Mesenchymal stem cell (in vitro differentiated cells and primary cell): Measurements from ENCODE around the gene PUM1.
"Not testable (repeated sequence)": the region's sequence is repeated elsewhere in the genome, so short reads cannot be mapped to it uniquely, and the experiment has no call there.

Experiments
- DNase-seq: peaks from one replicate; pipeline ENCODE4 v3.0.0-alpha.2; 2013
- H2AFZ ChIP-seq: one replicate; pipeline ENCODE4 v1.6.1; 2013; ENCODE audit warnings: low read depth, mild to moderate bottlenecking, control low read depth, inconsistent platforms, low read length, moderate library complexity
- H2AK5ac ChIP-seq: 2 replicates; pipeline ENCODE4 v1.6.1; 2013; ENCODE audit warnings: low read length, moderate library complexity, mild to moderate bottlenecking, inconsistent platforms; ENCODE audit not compliant: severe bottlenecking
- H2BK120ac ChIP-seq: one replicate; pipeline ENCODE4 v1.6.1; 2013; ENCODE audit warnings: low read depth, mild to moderate bottlenecking, inconsistent platforms, low read length, moderate library complexity
- H2BK12ac ChIP-seq, 2 experiments: one replicate each; pipeline ENCODE4 v1.6.1; 2013; ENCODE audit warnings: inconsistent platforms in 2 of 2, low read length in 2 of 2, mild to moderate bottlenecking in 2 of 2, moderate library complexity in 2 of 2, control low read depth in 1 of 2
- H2BK15ac ChIP-seq: one replicate; pipeline ENCODE4 v1.6.1; 2013; ENCODE audit warnings: mild to moderate bottlenecking, low read depth, inconsistent platforms; ENCODE audit not compliant: poor library complexity, severe bottlenecking
- H2BK5ac ChIP-seq: 2 replicates; pipeline ENCODE4 v1.6.1; 2013; ENCODE audit warnings: low read depth, mild to moderate bottlenecking, low read length, control low read depth, inconsistent platforms; ENCODE audit not compliant: poor library complexity, severe bottlenecking
- H3K14ac ChIP-seq, 2 experiments: one replicate each; pipeline ENCODE4 v1.6.1; 2013; ENCODE audit warnings: inconsistent platforms in 2 of 2, low read length in 2 of 2, control low read depth in 1 of 2, mild to moderate bottlenecking in 1 of 2, moderate library complexity in 1 of 2
- H3K18ac ChIP-seq, 2 experiments: one replicate each; pipeline ENCODE4 v1.6.1; 2013; ENCODE audit warnings: inconsistent platforms in 2 of 2, low read length in 2 of 2, control low read depth in 1 of 2, low read depth in 1 of 2, mild to moderate bottlenecking in 1 of 2
- H3K23ac ChIP-seq, 2 experiments: one replicate each; pipeline ENCODE4 v1.6.1; 2013; ENCODE audit warnings: inconsistent platforms in 2 of 2, low read length in 2 of 2, mild to moderate bottlenecking in 2 of 2, moderate library complexity in 2 of 2, control low read depth in 1 of 2
- H3K27ac ChIP-seq: 2 replicates; pipeline ENCODE4 v1.5.1; 2013; ENCODE audit warnings: mild to moderate bottlenecking, moderate library complexity, low read length, control low read depth, inconsistent platforms; ENCODE audit not compliant: poor library complexity, severe bottlenecking
- H3K27me3 ChIP-seq, 2 experiments: 2 replicates each; pipeline versions ENCODE4 v1.6.1 to v1.7.0; 2013; ENCODE audit warnings: low read length in 2 of 2, mild to moderate bottlenecking in 2 of 2, moderate library complexity in 2 of 2, control low read depth in 1 of 2, inconsistent platforms in 1 of 2; ENCODE audit not compliant: control insufficient read depth in 1 of 2, insufficient read depth in 1 of 2
- H3K36me3 ChIP-seq, 2 experiments: 2 replicates each; pipeline versions ENCODE4 v1.6.1 to v1.7.0; 2013; ENCODE audit warnings: low read length in 2 of 2, control low read depth in 1 of 2, inconsistent platforms in 1 of 2, low read depth in 1 of 2, mild to moderate bottlenecking in 1 of 2; ENCODE audit not compliant: insufficient read depth in 2 of 2, control insufficient read depth in 1 of 2
- H3K4ac ChIP-seq, 2 experiments: one replicate each; pipeline ENCODE4 v1.6.1; 2013; ENCODE audit warnings: inconsistent platforms in 2 of 2, low read length in 2 of 2, mild to moderate bottlenecking in 2 of 2, moderate library complexity in 2 of 2, control low read depth in 1 of 2, low read depth in 1 of 2
- H3K4me1 ChIP-seq: 2 replicates; pipeline ENCODE4 v1.6.1; 2013; ENCODE audit warnings: low read depth, low read length, control low read depth; ENCODE audit not compliant: control insufficient read depth, insufficient read depth
- H3K4me2 ChIP-seq: 2 replicates; pipeline ENCODE4 v1.6.1; 2013; ENCODE audit warnings: low read length, mild to moderate bottlenecking, inconsistent platforms; ENCODE audit not compliant: poor library complexity, severe bottlenecking
- H3K4me3 ChIP-seq, 2 experiments: 2 replicates each; pipeline versions ENCODE4 v1.5.1 to v1.7.0; 2013; ENCODE audit warnings: low read length in 2 of 2, mild to moderate bottlenecking in 2 of 2, control low read depth in 1 of 2, low read depth in 1 of 2; ENCODE audit not compliant: insufficient read depth in 1 of 2
- H3K79me1 ChIP-seq: replicated peaks from 2 replicates; pipeline ENCODE4 v1.6.1; 2013; ENCODE audit warnings: mild to moderate bottlenecking, control low read depth, low read length, inconsistent platforms; ENCODE audit not compliant: poor library complexity, severe bottlenecking
- H3K9ac ChIP-seq: 2 replicates; pipeline ENCODE4 v1.7.0; 2013; ENCODE audit warnings: mild to moderate bottlenecking, low read length, moderate library complexity
- H3K9me3 ChIP-seq: 2 replicates; pipeline ENCODE4 v1.7.0; 2013; ENCODE audit warnings: mild to moderate bottlenecking, low read length; ENCODE audit not compliant: control insufficient read depth
- H4K8ac ChIP-seq: one replicate; pipeline ENCODE4 v1.6.1; 2013; ENCODE audit warnings: inconsistent platforms, mild to moderate bottlenecking, low read length, moderate library complexity
- H4K91ac ChIP-seq: one replicate; pipeline ENCODE4 v1.6.1; 2013; ENCODE audit warnings: mild to moderate bottlenecking, low read length, inconsistent platforms
- WGBS: methylation state at CpG from one replicate; pipeline ENCODE4 v1.1.7; 2013; ENCODE audit warnings: mixed read lengths; 5-methylcytosine and 5-hydroxymethylcytosine counted together

PUM1 gene

DNA sequence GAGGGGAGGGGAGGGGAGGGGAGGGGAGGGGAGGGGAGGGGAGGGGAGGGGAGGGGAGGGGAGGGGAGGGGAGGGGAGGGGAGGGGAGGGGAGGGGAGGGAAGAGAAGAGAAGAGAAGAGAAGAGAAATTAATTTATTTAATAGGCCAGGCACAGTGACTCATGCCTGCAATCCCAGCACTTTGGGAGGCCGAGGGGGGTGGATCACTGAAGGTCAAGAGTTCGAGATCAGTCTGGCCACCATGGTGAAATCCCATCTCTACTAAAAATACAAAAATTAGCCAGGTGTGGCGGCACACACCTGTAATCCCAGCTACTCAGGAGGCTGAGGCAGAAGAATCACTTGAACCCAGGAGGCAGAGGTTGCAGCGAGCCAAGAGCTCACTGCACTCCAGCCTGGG is 93.2 kb downstream of the PUM1 start:
- H3K14ac ChIP-seq, H3K79me1 ChIP-seq, H3K4ac ChIP-seq, H2AFZ ChIP-seq, H3K18ac ChIP-seq, H2BK5ac ChIP-seq, H3K27me3 ChIP-seq, H3K27ac ChIP-seq, H3K9ac ChIP-seq, H3K9me3 ChIP-seq, H4K91ac ChIP-seq, H2BK12ac ChIP-seq, DNase-seq, H4K8ac ChIP-seq, H3K4me2 ChIP-seq, H3K23ac ChIP-seq, H2BK120ac ChIP-seq, H2AK5ac ChIP-seq, H2BK15ac ChIP-seq, H3K4me3 ChIP-seq: not testable (repeated sequence)
- peaks cover 15 to 69% of the 10 kb centered on the region in 2 experiments for H3K36me3 ChIP-seq
- H3K4me1 ChIP-seq, result peaks cover 19% of the 10 kb centered on the region
- 85% methylated on average over 4 of the region's 4 CpGs for WGBS

DNA sequence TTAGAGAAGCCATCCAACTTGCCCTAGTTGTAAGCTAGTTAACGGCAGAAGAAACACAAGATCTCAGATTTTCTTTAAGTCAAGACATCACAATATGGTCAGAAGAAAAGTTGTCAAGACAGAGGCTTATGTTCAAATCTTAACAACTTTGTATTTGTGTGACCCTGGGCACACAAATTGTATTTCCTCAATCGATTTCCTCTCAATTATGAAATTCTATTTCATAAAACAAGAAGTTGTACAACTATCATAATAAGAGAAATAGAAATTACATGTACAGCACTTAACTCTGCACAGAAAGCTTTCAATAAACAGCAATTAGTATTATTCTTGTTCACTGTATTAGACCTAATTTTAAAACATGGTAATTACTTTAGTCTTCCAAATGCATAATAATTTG is 94.0 kb downstream of the PUM1 start:
- H3K27ac ChIP-seq, result no peak overlapping the region
- H3K14ac ChIP-seq, result no peak overlapping the region
- no CpG with 5 or more reads among the region's 2 CpGs for WGBS
- no peak overlapping the region for H3K23ac ChIP-seq
- peaks cover 18 to 69% of the 10 kb centered on the region in 2 experiments for H3K36me3 ChIP-seq
- no peak overlapping the region for H3K9ac ChIP-seq
- H4K91ac ChIP-seq, result no peak overlapping the region
- H3K9me3 ChIP-seq, result no peaks in the 10 kb centered on the region
- no peaks in the 10 kb centered on the region for H3K27me3 ChIP-seq
- H3K4ac ChIP-seq, result no peak overlapping the region
- no peak overlapping the region for H2AFZ ChIP-seq
- H4K8ac ChIP-seq, result no peak overlapping the region
- H3K18ac ChIP-seq, result no peak overlapping the region
- H3K4me2 ChIP-seq, result no peak overlapping the region
- no peak overlapping the region for H2BK120ac ChIP-seq
- H3K79me1 ChIP-seq, result peaks cover 5% of the 10 kb centered on the region
- H2BK15ac ChIP-seq, result no peak overlapping the region
- H3K4me1 ChIP-seq, result peaks cover 22% of the 10 kb centered on the region
- DNase-seq, result no peak
- H2BK12ac ChIP-seq, result no peak overlapping the region
- H2BK5ac ChIP-seq, result no peak overlapping the region
- no peak overlapping the region for H3K4me3 ChIP-seq
- H2AK5ac ChIP-seq, result no peak overlapping the region

- Histone ChIP-seq H3K27me3 (no peaks in the 10 kb centered on the region), H3K4me3 (no peak overlapping the region), H3K14ac (no peak overlapping the region), H3K79me1 (peaks cover 9% of the 10 kb centered on the region), H2BK5ac (no peak overlapping the region), H2BK120ac (no peak overlapping the region), H3K4me1 (peaks cover 18% of the 10 kb centered on the region), H3K18ac (no peak overlapping the region), H3K4me2 (no peak overlapping the region), H3K27ac (no peak overlapping the region), H2AK5ac (no peak overlapping the region), H4K8ac (no peak overlapping the region), H3K4ac (no peak overlapping the region), H3K36me3 (peaks cover 22 to 80% of the 10 kb centered on the region in 2 experiments), H2AFZ (no peak overlapping the region), H3K9me3 (no peaks in the 10 kb centered on the region), H3K9ac (no peak overlapping the region), H3K23ac (no peak overlapping the region), H4K91ac (no peak overlapping the region), H2BK15ac (no peak overlapping the region), H2BK12ac (no peak overlapping the region)
- no peak for DNase-seq
These were observed 95.6 kb downstream of the PUM1 start for GRCh38 chr1:30969903-30970302.

DNA sequence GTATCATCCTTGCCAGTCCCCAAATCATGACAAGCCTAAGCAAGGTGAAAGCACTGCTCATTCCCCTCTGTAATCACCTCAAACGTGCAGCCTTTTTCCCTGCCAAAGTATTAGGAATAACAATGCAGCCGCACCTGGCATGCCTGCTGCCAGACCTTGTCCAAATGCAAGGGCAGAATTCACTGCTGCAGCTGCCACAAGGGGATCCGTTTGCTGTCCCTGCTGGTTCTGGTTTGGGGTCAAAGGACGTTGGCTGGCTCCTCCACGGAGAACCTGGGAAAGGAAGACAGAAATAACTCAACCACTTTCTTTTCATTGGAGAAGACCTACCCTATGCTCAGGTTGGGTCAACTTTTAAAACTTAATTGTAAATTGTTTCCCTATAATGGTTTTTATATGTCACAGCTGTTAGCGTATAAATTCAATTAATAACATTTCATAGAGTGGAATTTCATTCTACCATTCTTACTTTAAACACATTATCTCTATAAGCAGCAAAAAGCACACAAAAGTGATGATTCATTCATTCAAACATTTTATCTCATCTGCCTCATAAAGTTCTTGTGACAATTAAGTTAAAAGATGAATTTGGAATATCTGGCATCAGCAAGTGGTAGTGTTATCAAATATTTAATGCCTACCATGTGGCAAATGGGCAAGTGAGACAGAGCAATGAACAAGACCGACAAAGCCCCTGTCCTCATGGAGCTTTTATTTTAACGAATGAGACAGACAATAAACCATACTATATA is 97.1 kb downstream of the PUM1 start:
- Histone ChIP-seq H4K8ac (no peak overlapping the region), H3K79me1 (peaks cover 15% of the 10 kb centered on the region), H3K27ac (no peak overlapping the region), H2BK12ac (no peak overlapping the region), H3K4me3 (no peak overlapping the region), H3K36me3 (peaks cover 26 to 82% of the 10 kb centered on the region in 2 experiments), H2AK5ac (no peak overlapping the region), H3K4me2 (no peak overlapping the region), H3K9me3 (no peaks in the 10 kb centered on the region), H2BK15ac (no peak overlapping the region), H3K23ac (no peak overlapping the region), H3K27me3 (no peaks in the 10 kb centered on the region), H3K4ac (no peak overlapping the region), H3K4me1 (peaks cover 14% of the 10 kb centered on the region), H4K91ac (no peak overlapping the region), H3K9ac (no peak overlapping the region), H3K14ac (no peak overlapping the region), H2AFZ (no peak overlapping the region), H3K18ac (no peak overlapping the region), H2BK5ac (no peak overlapping the region), H2BK120ac (no peak overlapping the region)
- 93% methylated on average over 4 of the region's 8 CpGs for WGBS
- DNase-seq, result no peak
